NCI-H82 (cell line): Measurements from ENCODE around the gene ALDH1L2.
"Not testable (repeated sequence)": the region's sequence is repeated elsewhere in the genome, so short reads cannot be mapped to it uniquely, and the experiment has no call there.

Experiments
- DNase-seq: peaks from one replicate; lab custom pipeline; 2025; lab: John Stamatoyannopoulos, UW

Gene ALDH1L2

DNA sequence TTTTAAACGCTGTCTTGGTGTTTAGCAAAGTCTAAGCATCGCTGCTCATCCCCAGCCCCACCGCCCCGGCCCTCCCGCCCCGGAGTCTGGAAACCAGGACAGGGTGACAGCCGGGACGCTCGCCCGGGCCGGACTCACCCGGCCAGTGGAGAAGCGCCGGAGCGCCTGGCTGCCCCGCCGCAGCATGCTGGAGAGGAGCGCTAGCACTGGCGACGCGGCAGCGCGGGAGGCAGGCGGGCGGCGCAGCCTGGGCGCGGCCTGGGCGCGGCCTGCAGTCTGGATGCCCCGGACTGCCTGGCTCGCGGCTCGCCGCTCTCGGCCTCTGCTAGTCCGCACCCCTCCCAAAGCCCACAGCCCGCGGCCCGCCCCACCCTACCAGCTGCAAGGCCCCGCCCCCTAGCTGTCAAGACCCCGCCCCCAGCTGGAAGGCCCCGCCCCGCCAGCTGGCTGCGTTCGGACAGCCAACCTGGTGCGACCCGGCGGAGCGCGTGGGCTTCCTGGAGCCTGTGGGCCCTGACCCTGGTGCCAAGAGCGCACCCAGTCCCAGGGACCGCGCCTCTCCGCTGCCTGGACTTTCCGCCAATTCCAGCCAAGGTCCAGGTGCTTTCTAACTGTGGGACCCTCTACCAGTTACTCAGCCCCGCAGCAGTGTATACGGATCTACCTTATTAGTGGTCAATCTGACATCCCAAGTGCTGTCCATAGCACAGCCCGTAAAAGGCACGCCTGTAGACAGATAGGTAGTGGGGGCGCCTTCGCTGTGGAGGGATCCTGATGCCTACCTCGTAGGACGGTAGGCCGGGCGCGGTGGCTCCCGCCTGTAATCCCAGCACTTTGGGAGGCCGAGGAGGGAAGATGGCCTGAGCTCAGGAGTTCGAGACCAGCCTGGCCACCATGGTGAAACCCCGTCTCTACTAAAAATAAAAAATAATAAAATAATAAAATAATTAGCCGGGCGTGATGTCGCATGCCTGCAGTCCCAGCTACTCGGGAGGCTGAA is at the start of gene ALDH1L2:
TSS of gene ALDH1L2 (minus strand) at position 208 of the 1,000 bp plus-strand sequence. CDS start at position 186, 22 bp downstream.
- DNase-seq, result no peak

- DNase-seq, result no peak
Measured at GRCh38 chr12:105120551-105120950, 36.3 kb upstream of the ALDH1L2 start.

- no peak for DNase-seq
Measured at GRCh38 chr12:105116969-105117368, 32.7 kb upstream of the ALDH1L2 start.

DNA sequence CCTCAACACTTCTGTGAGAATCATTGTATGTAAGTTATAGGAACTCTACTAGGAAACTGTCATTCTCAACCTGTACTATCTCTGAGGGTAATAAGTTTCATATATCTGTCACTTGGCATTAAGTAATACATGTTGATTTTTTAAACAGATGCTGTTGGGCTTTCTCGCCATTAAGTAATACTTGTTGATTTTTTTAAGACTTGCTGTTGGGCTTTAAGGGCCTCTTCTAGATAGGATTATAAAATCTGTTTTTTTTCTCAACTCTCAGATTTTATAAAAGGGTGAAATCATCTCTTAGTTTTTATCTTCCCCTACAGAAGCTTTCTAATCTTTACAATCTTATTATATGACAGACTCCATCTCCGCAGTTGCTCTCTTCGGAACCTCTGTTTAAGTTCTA is 28.8 kb upstream of the ALDH1L2 start:
- DNase-seq, result no peak

- DNase-seq, result no peak
Measured at GRCh38 chr12:105110851-105111250, 26.6 kb upstream of the ALDH1L2 start.

DNA sequence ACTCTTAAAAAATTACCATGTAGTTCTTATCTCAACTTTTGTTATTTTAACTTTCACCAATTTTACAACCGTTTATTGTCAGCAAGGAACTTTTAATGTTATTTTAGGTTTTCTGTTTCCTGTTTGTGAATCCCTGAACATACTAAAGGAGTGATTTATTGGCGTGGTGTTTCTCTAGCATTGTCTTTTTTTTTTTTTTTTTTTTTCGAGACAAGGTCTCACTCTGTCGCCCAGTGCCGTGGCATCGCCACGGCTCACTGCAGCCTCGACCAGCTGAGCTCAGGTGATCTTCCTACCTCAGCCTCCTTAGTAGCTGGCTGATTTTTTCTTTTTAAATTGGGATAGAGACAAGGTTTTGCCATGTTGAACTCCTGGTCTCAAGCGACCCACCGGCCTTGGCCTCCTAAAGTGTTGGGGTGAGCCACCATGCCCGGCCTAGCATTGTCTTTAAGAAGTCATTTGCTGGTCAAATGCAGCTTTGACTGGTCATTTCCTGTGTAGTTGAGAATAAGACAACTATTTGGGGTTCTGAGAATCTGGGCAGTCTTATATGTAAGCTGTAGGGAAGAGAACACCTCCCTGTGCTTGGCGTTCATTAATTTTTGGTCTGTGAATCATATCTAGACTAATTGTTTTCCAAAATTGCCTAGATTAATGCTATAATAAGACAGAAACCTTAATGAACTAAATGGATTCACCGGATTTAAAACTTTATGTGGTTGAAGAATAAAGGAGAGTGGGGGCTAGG is 25.4 kb upstream of the ALDH1L2 start:
- DNase-seq, result no peak

- DNase-seq, result peak; percentile 94
Measured at GRCh38 chr12:105107494-105108371, 23.5 kb upstream of the ALDH1L2 start, which contains the start of gene WASHC4. Gene WASHC4, plus strand, starts transcription at chr12:105107731. Its CDS starts 70 bp downstream, at chr12:105107801.

- DNase-seq, result peak; percentile 78
Measured at GRCh38 chr12:105107171-105107493, 22.9 kb upstream of the ALDH1L2 start.

GRCh38 chr12:105106621-105107020 is 22.4 kb upstream of the ALDH1L2 start:
- DNase-seq, result peak; percentile 7

GRCh38 chr12:105104762-105105161 is 20.5 kb upstream of the ALDH1L2 start:
- DNase-seq, result no peak

DNA sequence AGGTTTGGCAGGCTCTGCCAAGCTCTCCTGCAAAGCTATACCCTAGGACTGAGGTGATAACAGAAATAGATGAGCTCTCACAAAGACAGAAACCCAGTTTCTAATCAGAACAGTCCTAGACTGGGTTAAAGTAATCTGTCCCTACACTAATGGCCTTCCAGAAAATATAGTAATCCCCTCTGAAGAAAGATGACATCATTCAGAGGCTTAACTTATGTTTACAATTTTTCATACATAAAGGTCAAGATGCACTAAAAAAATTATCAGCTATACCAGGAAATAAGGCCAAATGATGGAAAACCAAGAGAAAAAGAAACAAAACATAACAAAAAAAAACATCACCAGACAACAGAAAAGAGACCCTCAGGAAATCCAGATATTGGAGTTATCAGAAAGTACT is 18.4 kb upstream of the ALDH1L2 start:
- DNase-seq, result peak; percentile 31

- DNase-seq, result no peak
Measured at GRCh38 chr12:105100998-105101397, 16.7 kb upstream of the ALDH1L2 start.

DNA sequence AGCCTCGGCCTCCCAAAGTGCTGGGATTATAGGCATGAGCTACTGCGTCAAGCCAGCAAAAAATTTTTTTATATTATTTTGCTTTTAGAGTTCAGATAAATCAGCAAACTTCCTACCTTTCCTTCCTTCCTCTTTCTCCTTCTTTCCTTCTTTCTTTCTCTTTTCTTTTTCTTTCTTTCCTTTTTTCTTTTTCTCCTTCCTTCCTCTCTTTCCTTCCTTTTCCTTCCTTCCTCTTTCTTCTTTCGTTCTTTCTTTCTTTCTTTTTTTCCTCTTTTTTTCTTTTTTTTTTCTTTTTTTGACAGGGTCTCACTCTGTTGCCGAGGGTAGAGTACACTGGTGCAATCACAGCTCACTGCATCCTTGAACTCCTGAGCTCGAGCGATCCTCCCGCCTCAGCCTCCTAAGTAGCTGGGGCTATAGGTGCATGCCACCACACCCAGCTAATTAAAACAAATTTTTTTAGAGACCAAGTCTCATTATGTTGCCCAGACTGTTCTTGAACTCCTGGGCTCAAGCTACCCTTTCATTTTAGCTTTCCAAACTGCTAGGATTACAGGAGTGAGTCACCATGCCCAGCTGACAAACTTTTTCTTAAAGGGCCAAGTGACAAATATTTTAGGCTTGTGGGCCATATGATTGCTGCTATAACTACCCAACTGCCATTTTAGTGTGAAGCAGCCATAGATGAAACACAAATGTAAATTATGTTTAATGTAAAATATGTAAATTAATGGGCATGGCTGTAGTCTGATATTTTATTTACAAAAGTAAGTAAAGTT is 16.1 kb upstream of the ALDH1L2 start:
- no peak for DNase-seq

GRCh38 chr12:105099356-105099755 is 15.1 kb upstream of the ALDH1L2 start:
- no peak for DNase-seq

- DNase-seq, result not testable (repeated sequence)
Measured at GRCh38 chr12:105095338-105095737, 11.1 kb upstream of the ALDH1L2 start.

DNA sequence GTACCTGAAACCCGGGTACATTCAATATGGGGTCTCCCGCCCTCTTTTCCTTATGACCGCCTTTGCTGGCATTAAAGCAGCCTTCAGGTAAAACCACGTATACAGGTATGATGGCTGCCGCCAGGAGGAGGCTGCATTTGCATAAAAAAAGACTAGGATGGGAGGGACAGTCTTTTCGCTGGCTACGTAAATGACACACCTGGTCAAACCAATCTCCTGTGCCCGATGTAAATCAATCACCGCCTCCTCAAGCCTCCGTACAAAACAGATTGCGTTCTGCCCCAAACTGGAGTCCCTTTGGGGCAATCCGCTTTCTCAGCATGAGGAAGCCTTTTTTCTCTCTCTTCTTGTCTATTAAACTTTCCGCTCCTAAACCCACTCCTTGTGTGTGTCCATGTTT is 8.1 kb upstream of the ALDH1L2 start:
- no peak for DNase-seq

DNA sequence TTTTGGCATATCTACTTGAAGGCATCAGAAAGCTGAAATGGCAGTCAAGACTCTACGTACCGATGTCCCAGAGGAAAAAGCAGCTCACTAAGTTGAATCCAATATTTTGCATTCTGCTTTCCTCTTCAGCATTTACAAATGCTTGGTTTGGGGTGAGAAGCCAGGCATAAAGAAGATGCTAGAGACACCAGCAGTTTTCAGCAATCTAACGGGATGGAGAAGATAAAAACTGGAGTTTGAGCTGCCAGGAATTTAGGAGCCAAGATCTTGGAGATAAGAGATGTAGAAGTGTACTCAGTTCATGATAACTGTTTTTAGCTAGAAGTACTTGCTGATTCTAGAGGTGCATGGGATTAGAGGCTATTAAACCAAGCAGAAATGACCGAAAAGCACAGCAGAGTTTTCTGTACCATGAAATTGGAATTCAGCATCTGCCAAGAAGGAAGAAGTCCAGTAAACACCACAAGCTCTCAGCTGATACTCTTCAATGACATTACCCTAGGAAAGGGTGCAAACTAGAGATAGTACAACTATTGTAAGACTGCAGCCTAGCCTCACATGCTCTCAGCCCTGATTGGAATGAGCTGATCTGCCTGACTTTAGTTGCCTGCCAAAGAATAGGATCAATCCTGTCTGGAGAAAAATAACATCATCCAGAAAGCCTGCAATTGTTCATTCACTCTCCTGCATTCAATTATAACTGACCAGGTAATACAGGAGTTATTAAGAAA is 7.4 kb upstream of the ALDH1L2 start:
- DNase-seq, result no peak

DNA sequence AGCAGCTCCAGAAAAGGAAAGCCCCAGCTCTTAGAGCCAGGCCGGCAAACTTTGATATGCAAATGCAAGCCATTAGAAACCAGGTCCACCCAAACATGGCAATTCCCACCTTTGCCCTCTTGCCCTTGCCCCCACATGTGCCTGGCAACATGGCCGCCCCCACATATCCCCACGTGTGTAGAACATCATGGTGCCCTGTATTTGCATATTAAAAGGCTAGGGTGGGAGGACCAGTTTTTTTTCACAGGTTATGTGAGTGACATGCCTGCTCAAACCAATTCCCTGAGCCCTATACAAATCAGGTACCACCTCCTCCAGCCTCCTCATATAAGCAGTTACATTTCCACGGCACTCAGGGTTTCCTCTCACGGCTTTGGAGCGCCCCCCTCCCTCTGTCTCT is 6.1 kb upstream of the ALDH1L2 start:
- no peak for DNase-seq

GRCh38 chr12:105089817-105090216 is 5.6 kb upstream of the ALDH1L2 start:
- DNase-seq, result no peak

GRCh38 chr12:105085501-105085900 is 1.2 kb upstream of the ALDH1L2 start:
- no peak for DNase-seq
